ENCODE data around the gene SLC37A3. TPM values are rescaled to one million over a fixed set of nuclear protein-coding genes. Genes with fewer than 3 reads are reported as not detected.

Gene SLC37A3
- total and polyA plus RNA-seq, 8 donors, result 36.2 to 58.5 (median 51.2) TPM

GRCh38 chr7:140360697-140361229 is 37.6 kb downstream of the SLC37A3 start:
- no peak for DNase-seq
- intact Hi-C loops (cut with DNase I), result no loop called here
- no peak overlapping the region for H3K27ac ChIP-seq
- ATAC-seq, result no peak
- H3K4me1 ChIP-seq, result peaks cover 0 to 16% of the 10 kb centered on the region in 2 donors
- no peak for TF ChIP-seq CTCF (IDR thresholded peaks at IDR 0.05)
- no peaks in the 10 kb centered on the region for H3K9me3 ChIP-seq
- H3K4me3 ChIP-seq, result no peak overlapping the region
- peaks cover 0 to 64% of the 10 kb centered on the region in 2 donors for H3K36me3 ChIP-seq
- H3K27me3 ChIP-seq, result no peaks in the 10 kb centered on the region

GRCh38 chr7:140358412-140359051 is 39.8 kb downstream of the SLC37A3 start:
- no peaks in the 10 kb centered on the region for H3K9me3 ChIP-seq
- intact Hi-C loops (cut with DNase I), result no loop called here
- H3K27me3 ChIP-seq, result no peaks in the 10 kb centered on the region
- ATAC-seq (peak; percentile 50), DNase-seq (no peak)
- TF ChIP-seq CTCF (IDR thresholded peaks at IDR 0.05), result no peak
- peaks cover 0 to 65% of the 10 kb centered on the region in 2 donors for H3K36me3 ChIP-seq
- peaks cover 0 to 16% of the 10 kb centered on the region in 2 donors for H3K4me1 ChIP-seq
- H3K27ac ChIP-seq, result peak overlapping the region in 1 of 2 donors; percentile 33
- H3K4me3 ChIP-seq, result no peak overlapping the region

GRCh38 chr7:140358024-140358411 is 40.3 kb downstream of the SLC37A3 start:
- peaks cover 0 to 16% of the 10 kb centered on the region in 2 donors for H3K4me1 ChIP-seq
- peak overlapping the region in 1 of 2 donors; percentile 33 for H3K27ac ChIP-seq
- intact Hi-C loops (cut with DNase I), result no loop called here
- ATAC-seq (no peak), DNase-seq (no peak)
- no peaks in the 10 kb centered on the region for H3K9me3 ChIP-seq
- H3K36me3 ChIP-seq, result peaks cover 0 to 71% of the 10 kb centered on the region in 2 donors
- TF ChIP-seq CTCF (IDR thresholded peaks at IDR 0.05), result no peak
- no peak overlapping the region for H3K4me3 ChIP-seq
- no peaks in the 10 kb centered on the region for H3K27me3 ChIP-seq

- H3K27me3 ChIP-seq, result no peaks in the 10 kb centered on the region
- no peak overlapping the region for H3K4me3 ChIP-seq
- peaks cover 0 to 97% of the 10 kb centered on the region in 2 donors for H3K36me3 ChIP-seq
- DNase-seq, result no peak
- no peak for TF ChIP-seq CTCF (IDR thresholded peaks at IDR 0.05)
- no peaks in the 10 kb centered on the region for H3K4me1 ChIP-seq
- no peak for ATAC-seq
- H3K9me3 ChIP-seq, result no peaks in the 10 kb centered on the region
- no peak overlapping the region for H3K27ac ChIP-seq
- intact Hi-C loops (cut with DNase I), result no loop called here
These were observed 48.3 kb downstream of the SLC37A3 start for GRCh38 chr7:140350056-140350455.

- H3K27me3 ChIP-seq, result no peaks in the 10 kb centered on the region
- H3K27ac ChIP-seq, result peak overlapping the region; percentile 16 to 19
- H3K9me3 ChIP-seq, result no peaks in the 10 kb centered on the region
- H3K4me3 ChIP-seq, result no peak overlapping the region
- no peaks in the 10 kb centered on the region for H3K4me1 ChIP-seq
- intact Hi-C loops (cut with DNase I), result no loop called here
- ATAC-seq (peak; percentile 14), DNase-seq (no peak)
- peaks cover 0 to 97% of the 10 kb centered on the region in 2 donors for H3K36me3 ChIP-seq
- no peak for TF ChIP-seq CTCF (IDR thresholded peaks at IDR 0.05)
These were observed 49.1 kb downstream of the SLC37A3 start for GRCh38 chr7:140349144-140349771.
